ENCODE measurements around the gene ANXA4.

The ANXA4 gene

DNA sequence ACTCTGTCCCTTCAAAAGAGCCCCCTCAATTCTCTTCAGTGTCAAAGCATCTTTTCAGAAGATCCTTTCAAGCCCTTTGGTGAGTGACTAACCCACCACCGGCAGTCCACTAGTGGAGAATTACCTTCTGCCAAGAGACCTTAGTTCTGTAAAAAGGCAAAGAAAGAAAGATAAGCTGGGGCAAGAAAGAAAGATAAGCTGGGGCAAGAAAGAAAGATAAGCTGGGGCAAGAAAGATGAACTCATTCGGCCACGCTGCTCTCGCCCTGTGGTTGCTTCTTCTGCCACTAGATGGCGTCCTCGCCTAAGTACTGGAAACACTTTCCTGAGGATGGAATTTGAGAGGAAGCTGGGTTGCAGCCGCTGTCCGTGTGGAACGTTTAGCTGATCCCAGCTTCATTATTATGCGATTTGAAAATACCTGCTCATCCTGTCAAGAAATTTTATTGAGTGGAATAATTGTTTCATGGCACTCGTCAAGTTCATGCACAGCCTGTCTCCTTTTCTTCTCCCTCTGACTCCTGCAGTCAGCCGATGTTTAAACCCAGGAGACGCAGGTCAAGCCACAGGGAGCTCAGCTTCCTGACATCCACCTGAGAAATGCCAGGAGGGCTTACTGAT, 17.3 kb upstream of the ANXA4 start:
- Histone ChIP-seq H3K4me1 (ENCODE audit: insufficient read depth, low read length, severe bottlenecking) (peaks cover 5% of the 10 kb centered on the region), H3K79me2 (ENCODE audit: insufficient read depth, low read length) (no peaks in the 10 kb centered on the region), H3K9ac (ENCODE audit: low read length) (no peak overlapping the region), H3K27me3 (ENCODE audit: insufficient read depth, low read length) (no peaks in the 10 kb centered on the region), H3K36me3 (ENCODE audit: insufficient read depth, low read length) (no peaks in the 10 kb centered on the region), H3F3A (ENCODE audit: insufficient read depth, low read length) (no peaks in the 10 kb centered on the region), H3K9me2 (ENCODE audit: low read depth, low read length) (no peaks in the 10 kb centered on the region), H4K20me1 (ENCODE audit: insufficient read depth, low read length) (no peaks in the 10 kb centered on the region), H3K4me3 (ENCODE audit: low read depth, low read length, poor library complexity, severe bottlenecking) (peak overlapping the region; percentile 15), H3K4me2 (ENCODE audit: low read length) (peak overlapping the region; percentile 54), H3K27ac (ENCODE audit: low read depth, low read length, poor library complexity, severe bottlenecking) (no peak overlapping the region), H2AFZ (ENCODE audit: low read length) (0 out of 2 replicates have a peak overlapping the region, but pooled peaks have one; percentile 5), H3K9me3 (ENCODE audit: low read length) (no peaks in the 10 kb centered on the region)
- peak; percentile 92 for TF ChIP-seq CTCF (IDR thresholded peaks at IDR 0.05; ENCODE audit: low read length)
- TF ChIP-seq EZH2 (IDR thresholded peaks at IDR 0.05; ENCODE audit: borderline replicate concordance, low read length) = no peak

DNA sequence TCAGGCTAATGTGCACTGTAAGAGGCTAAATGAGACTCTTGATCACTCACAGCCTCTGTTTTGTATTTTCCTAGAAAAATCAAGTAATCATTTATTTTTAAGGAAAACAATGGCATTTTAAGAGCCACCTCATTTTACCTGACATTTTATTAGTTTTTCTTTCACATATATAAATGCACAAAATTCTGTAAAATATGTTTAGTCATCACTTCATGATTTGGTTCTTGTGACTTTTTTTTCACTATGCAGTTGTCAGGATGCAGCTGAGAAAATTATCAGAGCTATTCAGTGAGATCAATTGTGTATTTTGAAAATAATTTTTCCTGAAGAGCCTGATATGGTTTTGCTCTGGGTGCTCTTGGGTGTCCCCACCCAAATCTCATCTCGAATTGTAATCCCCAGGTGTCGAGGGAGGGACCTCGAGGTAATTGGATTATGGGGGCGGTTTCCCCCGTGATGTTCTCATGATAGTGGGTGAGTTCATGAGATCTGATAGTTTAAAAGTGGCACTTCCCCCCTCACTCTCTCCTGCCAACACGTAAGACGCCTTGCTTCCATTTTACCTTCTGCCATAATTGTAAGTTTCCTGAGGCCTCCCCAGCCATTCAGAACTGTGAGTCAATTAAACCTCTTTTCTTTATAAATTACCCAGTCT, 16.1 kb upstream of the ANXA4 start:
- H2AFZ ChIP-seq (ENCODE audit: low read length) = no peak overlapping the region
- no peak overlapping the region for H3K27ac ChIP-seq (ENCODE audit: low read depth, low read length, poor library complexity, severe bottlenecking)
- no peaks in the 10 kb centered on the region for H3K27me3 ChIP-seq (ENCODE audit: insufficient read depth, low read length)
- H3K9me3 ChIP-seq (ENCODE audit: low read length) = no peaks in the 10 kb centered on the region
- TF ChIP-seq CTCF (IDR thresholded peaks at IDR 0.05; ENCODE audit: low read length) (no peak), EZH2 (IDR thresholded peaks at IDR 0.05; ENCODE audit: borderline replicate concordance, low read length) (no peak)
- H3K4me3 ChIP-seq (ENCODE audit: low read depth, low read length, poor library complexity, severe bottlenecking) = no peak overlapping the region
- no peak overlapping the region for H3K9ac ChIP-seq (ENCODE audit: low read length)
- no peaks in the 10 kb centered on the region for H3K9me2 ChIP-seq (ENCODE audit: low read depth, low read length)
- H3K36me3 ChIP-seq (ENCODE audit: insufficient read depth, low read length) = no peaks in the 10 kb centered on the region
- peaks cover 5% of the 10 kb centered on the region for H3K4me1 ChIP-seq (ENCODE audit: insufficient read depth, low read length, severe bottlenecking)
- no peaks in the 10 kb centered on the region for H4K20me1 ChIP-seq (ENCODE audit: insufficient read depth, low read length)
- no peak overlapping the region for H3K4me2 ChIP-seq (ENCODE audit: low read length)
- H3F3A ChIP-seq (ENCODE audit: insufficient read depth, low read length) = no peaks in the 10 kb centered on the region
- H3K79me2 ChIP-seq (ENCODE audit: insufficient read depth, low read length) = no peaks in the 10 kb centered on the region

DNA sequence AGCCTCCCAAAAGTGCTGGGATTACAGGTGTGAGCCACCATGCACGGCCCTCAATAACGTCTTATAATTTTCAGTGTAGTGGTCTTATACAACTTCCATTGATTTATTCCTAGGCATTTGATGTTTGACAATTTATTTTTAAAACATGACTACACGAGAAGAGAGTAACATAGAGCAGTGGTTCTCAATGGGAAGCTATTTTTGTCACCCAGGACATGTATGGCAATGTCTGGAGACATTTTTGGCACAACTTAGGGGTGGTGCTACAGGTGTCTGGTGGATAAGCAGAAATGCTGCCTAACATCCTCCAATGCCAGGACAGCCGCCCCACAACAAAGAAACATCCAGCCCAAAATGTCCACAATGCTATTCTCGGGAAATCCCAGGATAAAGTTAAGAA, 12.7 kb upstream of the ANXA4 start:
- Histone ChIP-seq H4K20me1 (ENCODE audit: insufficient read depth, low read length) (no peaks in the 10 kb centered on the region), H2AFZ (ENCODE audit: low read length) (no peak overlapping the region), H3F3A (ENCODE audit: insufficient read depth, low read length) (no peaks in the 10 kb centered on the region), H3K9me3 (ENCODE audit: low read length) (no peaks in the 10 kb centered on the region), H3K79me2 (ENCODE audit: insufficient read depth, low read length) (no peaks in the 10 kb centered on the region), H3K4me2 (ENCODE audit: low read length) (no peak overlapping the region), H3K27ac (ENCODE audit: low read depth, low read length, poor library complexity, severe bottlenecking) (no peak overlapping the region), H3K9me2 (ENCODE audit: low read depth, low read length) (no peaks in the 10 kb centered on the region), H3K9ac (ENCODE audit: low read length) (no peak overlapping the region), H3K36me3 (ENCODE audit: insufficient read depth, low read length) (no peaks in the 10 kb centered on the region), H3K4me1 (ENCODE audit: insufficient read depth, low read length, severe bottlenecking) (peaks cover 5% of the 10 kb centered on the region), H3K27me3 (ENCODE audit: insufficient read depth, low read length) (no peaks in the 10 kb centered on the region), H3K4me3 (ENCODE audit: low read depth, low read length, poor library complexity, severe bottlenecking) (no peak overlapping the region)
- TF ChIP-seq EZH2 (IDR thresholded peaks at IDR 0.05; ENCODE audit: borderline replicate concordance, low read length) = no peak
- no peak for TF ChIP-seq CTCF (IDR thresholded peaks at IDR 0.05; ENCODE audit: low read length)

All from OCI-LY1 (cell line).